Panc1 (cell line): ENCODE results near the gene CLK2. TPM values are rescaled to one million over a fixed set of nuclear protein-coding genes. Genes with fewer than 3 reads are reported as not detected.

Source experiments
- ATAC-seq: fragments of 200-7000 bp; cut with Tn5 transposase; 2 replicates; pipeline ENCODE4 v1.9.1; 2020; ENCODE audit warnings: mild to moderate bottlenecking, moderate library complexity
- BruUV-seq: library from RNA; stranded (reverse); fragments of 400-500 nt; replicated peaks from 2 replicates; lab custom pipeline; 2021; lab: Mats Ljungman, UMichigan
- CTCF ChIA-PET: fragments of 300-600 bp; sonication (Branson Sonifier 250); formaldehyde crosslinking; loops from one replicate; lab custom pipeline; 2022; ENCODE audit warnings: antibody characterized with exemption; lab: Charles Lee
- POLR2A ChIA-PET: fragments of 300-600 bp; sonication (Branson Sonifier 250); formaldehyde crosslinking; loops from one replicate; lab custom pipeline; 2022; ENCODE audit warnings: antibody characterized with exemption; lab: Charles Lee
- DNase-seq: peaks from one replicate; pipeline ENCODE4 v3.0.0-alpha.2; 2010; ENCODE audit warnings: low read depth, low spot score
- H3K27ac ChIP-seq: 2 replicates; pipeline ENCODE4 v1.5.1; 2011; ENCODE audit warnings: mild to moderate bottlenecking, low read length, inconsistent platforms
- H3K27me3 ChIP-seq: fragments of 200-500 bp; sonication (Bioruptor generic); 2 replicates; pipeline ENCODE4 v1.6.0; 2014; ENCODE audit warnings: low read length, inconsistent platforms; ENCODE audit not compliant: control insufficient read depth, insufficient read depth
- H3K36me3 ChIP-seq: fragments of 200-500 bp; sonication (Bioruptor generic); 2 replicates; pipeline ENCODE4 v1.5.1; 2014; ENCODE audit warnings: inconsistent platforms, mild to moderate bottlenecking, low read length, moderate library complexity; ENCODE audit not compliant: control insufficient read depth, insufficient read depth
- H3K4me1 ChIP-seq: 2 replicates; pipeline ENCODE4 v1.5.1; 2011; ENCODE audit warnings: inconsistent platforms, mild to moderate bottlenecking, low read length, moderate library complexity; ENCODE audit not compliant: control insufficient read depth, insufficient read depth
- H3K4me3 ChIP-seq, 2 experiments: 2 replicates each; pipeline ENCODE4 v1.5.1; 2011 to 2012; ENCODE audit warnings: low read depth in 2 of 2, low read length in 2 of 2, mild to moderate bottlenecking in 2 of 2, inconsistent platforms in 1 of 2, moderate library complexity in 1 of 2
- H3K9me3 ChIP-seq: fragments of 200-500 bp; sonication (Bioruptor generic); 2 replicates; pipeline ENCODE4 v1.5.1; 2014; ENCODE audit warnings: low read depth, mild to moderate bottlenecking, inconsistent platforms, low read length, moderate library complexity; ENCODE audit not compliant: control insufficient read depth, insufficient read depth
- CTCF ChIP-seq: fragments of 450-650 bp; IDR thresholded peaks from 2 replicates; pipeline ENCODE4 v1.5.1; 2017; ENCODE audit warnings: mild to moderate bottlenecking
- POLR2AphosphoS5 ChIP-seq: IDR thresholded peaks from 2 replicates; pipeline ENCODE4 v1.6.1; 2012; ENCODE audit warnings: mild to moderate bottlenecking, low read depth, low read length, moderate library complexity
- REST ChIP-seq, 2 experiments: IDR thresholded peaks; 2 replicates each; pipeline ENCODE4 v1.6.1; 2011 to 2012; ENCODE audit warnings: low read depth in 2 of 2, control low read depth in 1 of 2, low read length in 1 of 2, mild to moderate bottlenecking in 1 of 2, moderate library complexity in 1 of 2; ENCODE audit not compliant: insufficient read depth in 1 of 2
- SIN3A ChIP-seq: IDR thresholded peaks from 2 replicates; pipeline ENCODE4 v1.6.1; 2012; ENCODE audit warnings: low read depth, mild to moderate bottlenecking, low read length, moderate library complexity, borderline replicate concordance; ENCODE audit not compliant: insufficient read depth
- TCF7L2 ChIP-seq: IDR thresholded peaks from 2 replicates; pipeline ENCODE4 v1.6.1; 2011; ENCODE audit warnings: mild to moderate bottlenecking, low read depth, low read length, inconsistent platforms
- in situ Hi-C: cut with HindIII; loops from 2 replicates; pipeline ENCODE4 v1.10.0; 2016; ENCODE audit warnings: low sequenced_read_pairs, low pct_unique_long_range_greater_than_20kb
- intact Hi-C: fragments of 100-400 bp; cut with micrococcal nuclease; formaldehyde crosslinking; loops from one replicate; pipeline ENCODE4 v1.10.0; 2022; ENCODE audit not compliant: unreplicated experiment
- total RNA-seq: library from RNA; stranded (reverse); gene quantifications from one replicate; pipeline ENCODE4 v1.2.1, GENCODE V29; 2021; ENCODE audit not compliant: unreplicated experiment

CLK2 gene
- total RNA-seq, 1 experiment from 2014 or later = 43.6 TPM

GRCh38 chr1:155253797-155254196 lies 19.5 kb downstream of the CLK2 start:
- no TSS peak for BruUV-seq
- H3K4me3 ChIP-seq = peak overlapping the region; percentile 72 to 77
- no peaks in the 10 kb centered on the region for H3K9me3 ChIP-seq
- peaks cover 8% of the 10 kb centered on the region for H3K4me1 ChIP-seq
- H3K36me3 ChIP-seq = peaks cover 5% of the 10 kb centered on the region
- ChIA-PET POLR2A (interaction anchor here (0.5 kb wide), 1 partner anchor 27 kb away, joined by 5 read pairs; no protein-coding TSS in a partner anchor), CTCF (interaction anchor here (1.1 kb wide), 1 partner anchor 9 kb away, joined by 3 read pairs; no protein-coding TSS in a partner anchor)
- intact Hi-C loops (no loop called here), in situ Hi-C loops (no loop called here)
- DNase-seq = no peak
- H3K27ac ChIP-seq = peak overlapping the region; percentile 87
- no peak for ATAC-seq
- TF ChIP-seq REST (IDR thresholded peaks at IDR 0.05; ENCODE audit: insufficient read depth in 1 of 2, low read depth in 2 of 2, low read length in 1 of 2) (no peak), CTCF (no peak), POLR2AphosphoS5 (no peak), SIN3A (no peak)
- no peaks in the 10 kb centered on the region for H3K27me3 ChIP-seq

- no peak for DNase-seq
- peak overlapping the region; percentile 72 to 77; a peak in 3 of 4 replicates for H3K4me3 ChIP-seq
- ATAC-seq = no peak
- H3K36me3 ChIP-seq = peaks cover 5% of the 10 kb centered on the region
- H3K27ac ChIP-seq = no peak overlapping the region
- BruUV-seq = no TSS peak
- H3K4me1 ChIP-seq = peaks cover 8% of the 10 kb centered on the region
- in situ Hi-C loops (no loop called here), intact Hi-C loops (no loop called here)
- POLR2A ChIA-PET = interaction anchor here (0.5 kb wide), 1 partner anchor 27 kb away, joined by 5 read pairs; no protein-coding TSS in a partner anchor
- H3K27me3 ChIP-seq = no peaks in the 10 kb centered on the region
- CTCF ChIA-PET = interaction anchor here (1.1 kb wide), 1 partner anchor 8 kb away, joined by 3 read pairs; no protein-coding TSS in a partner anchor
- no peaks in the 10 kb centered on the region for H3K9me3 ChIP-seq
- TF ChIP-seq REST (IDR thresholded peaks at IDR 0.05; ENCODE audit: insufficient read depth in 1 of 2, low read depth in 2 of 2, low read length in 1 of 2) (no peak), CTCF (no peak; the same call in 1 of the 2 replicates), TCF7L2 (no peak), POLR2AphosphoS5 (no peak), SIN3A (no peak)
These were observed 20.1 kb downstream of the CLK2 start for GRCh38 chr1:155253208-155253607.
